ENCODE data around the gene DLG2.

DNA sequence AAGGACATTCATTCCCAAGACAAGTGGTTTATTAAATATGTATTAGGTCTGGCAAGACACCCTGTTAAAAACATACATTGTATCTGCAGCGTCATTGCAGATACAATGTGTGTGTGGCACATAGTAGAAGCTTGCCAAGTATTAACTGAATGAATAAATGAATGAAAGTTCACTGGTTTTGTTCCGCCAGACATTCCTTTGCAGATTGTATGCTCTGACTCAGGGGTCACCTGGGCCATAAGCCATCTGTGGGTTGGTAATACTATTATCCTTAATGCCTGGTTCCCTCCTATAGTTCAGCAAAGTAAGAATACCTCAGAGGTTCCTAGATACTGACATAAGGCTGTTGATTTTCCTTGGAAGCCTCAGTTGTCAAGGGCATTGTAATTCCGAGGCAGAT lies 1963.7 kb downstream of the DLG2 start:
- no peak for TF ChIP-seq SMAD4 (CRISPR knock-in tag; IDR thresholded peaks at IDR 0.05)
- TF ChIP-seq, protein P1, sequence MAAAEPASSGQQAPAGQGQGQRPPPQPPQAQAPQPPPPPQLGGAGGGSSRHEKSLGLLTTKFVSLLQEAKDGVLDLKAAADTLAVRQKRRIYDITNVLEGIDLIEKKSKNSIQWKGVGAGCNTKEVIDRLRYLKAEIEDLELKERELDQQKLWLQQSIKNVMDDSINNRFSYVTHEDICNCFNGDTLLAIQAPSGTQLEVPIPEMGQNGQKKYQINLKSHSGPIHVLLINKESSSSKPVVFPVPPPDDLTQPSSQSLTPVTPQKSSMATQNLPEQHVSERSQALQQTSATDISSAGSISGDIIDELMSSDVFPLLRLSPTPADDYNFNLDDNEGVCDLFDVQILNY (CRISPR knock-in tag; IDR thresholded peaks at IDR 0.05) = no peak
- TF ChIP-seq, protein P2, sequence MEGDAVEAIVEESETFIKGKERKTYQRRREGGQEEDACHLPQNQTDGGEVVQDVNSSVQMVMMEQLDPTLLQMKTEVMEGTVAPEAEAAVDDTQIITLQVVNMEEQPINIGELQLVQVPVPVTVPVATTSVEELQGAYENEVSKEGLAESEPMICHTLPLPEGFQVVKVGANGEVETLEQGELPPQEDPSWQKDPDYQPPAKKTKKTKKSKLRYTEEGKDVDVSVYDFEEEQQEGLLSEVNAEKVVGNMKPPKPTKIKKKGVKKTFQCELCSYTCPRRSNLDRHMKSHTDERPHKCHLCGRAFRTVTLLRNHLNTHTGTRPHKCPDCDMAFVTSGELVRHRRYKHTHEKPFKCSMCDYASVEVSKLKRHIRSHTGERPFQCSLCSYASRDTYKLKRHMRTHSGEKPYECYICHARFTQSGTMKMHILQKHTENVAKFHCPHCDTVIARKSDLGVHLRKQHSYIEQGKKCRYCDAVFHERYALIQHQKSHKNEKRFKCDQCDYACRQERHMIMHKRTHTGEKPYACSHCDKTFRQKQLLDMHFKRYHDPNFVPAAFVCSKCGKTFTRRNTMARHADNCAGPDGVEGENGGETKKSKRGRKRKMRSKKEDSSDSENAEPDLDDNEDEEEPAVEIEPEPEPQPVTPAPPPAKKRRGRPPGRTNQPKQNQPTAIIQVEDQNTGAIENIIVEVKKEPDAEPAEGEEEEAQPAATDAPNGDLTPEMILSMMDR (IDR thresholded peaks at IDR 0.05) = no peak
- no peak for TF ChIP-seq ZNF232 (CRISPR knock-in tag; IDR thresholded peaks at IDR 0.05)
- no peak for TF ChIP-seq OVOL2 (CRISPR knock-in tag; IDR thresholded peaks at IDR 0.05; ENCODE audit: borderline replicate concordance)
- TF ChIP-seq SP1 (CRISPR knock-in tag; conservative IDR thresholded peaks at IDR 0.05) = no peak
- no peak for TF ChIP-seq CREM (CRISPR knock-in tag; IDR thresholded peaks at IDR 0.05)
- TF ChIP-seq NR2C2 (CRISPR knock-in tag; IDR thresholded peaks at IDR 0.05) = no peak
- TF ChIP-seq, protein P3, sequence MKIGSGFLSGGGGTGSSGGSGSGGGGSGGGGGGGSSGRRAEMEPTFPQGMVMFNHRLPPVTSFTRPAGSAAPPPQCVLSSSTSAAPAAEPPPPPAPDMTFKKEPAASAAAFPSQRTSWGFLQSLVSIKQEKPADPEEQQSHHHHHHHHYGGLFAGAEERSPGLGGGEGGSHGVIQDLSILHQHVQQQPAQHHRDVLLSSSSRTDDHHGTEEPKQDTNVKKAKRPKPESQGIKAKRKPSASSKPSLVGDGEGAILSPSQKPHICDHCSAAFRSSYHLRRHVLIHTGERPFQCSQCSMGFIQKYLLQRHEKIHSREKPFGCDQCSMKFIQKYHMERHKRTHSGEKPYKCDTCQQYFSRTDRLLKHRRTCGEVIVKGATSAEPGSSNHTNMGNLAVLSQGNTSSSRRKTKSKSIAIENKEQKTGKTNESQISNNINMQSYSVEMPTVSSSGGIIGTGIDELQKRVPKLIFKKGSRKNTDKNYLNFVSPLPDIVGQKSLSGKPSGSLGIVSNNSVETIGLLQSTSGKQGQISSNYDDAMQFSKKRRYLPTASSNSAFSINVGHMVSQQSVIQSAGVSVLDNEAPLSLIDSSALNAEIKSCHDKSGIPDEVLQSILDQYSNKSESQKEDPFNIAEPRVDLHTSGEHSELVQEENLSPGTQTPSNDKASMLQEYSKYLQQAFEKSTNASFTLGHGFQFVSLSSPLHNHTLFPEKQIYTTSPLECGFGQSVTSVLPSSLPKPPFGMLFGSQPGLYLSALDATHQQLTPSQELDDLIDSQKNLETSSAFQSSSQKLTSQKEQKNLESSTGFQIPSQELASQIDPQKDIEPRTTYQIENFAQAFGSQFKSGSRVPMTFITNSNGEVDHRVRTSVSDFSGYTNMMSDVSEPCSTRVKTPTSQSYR (CRISPR knock-in tag; IDR thresholded peaks at IDR 0.05) = no peak
- TF ChIP-seq, protein P4, sequence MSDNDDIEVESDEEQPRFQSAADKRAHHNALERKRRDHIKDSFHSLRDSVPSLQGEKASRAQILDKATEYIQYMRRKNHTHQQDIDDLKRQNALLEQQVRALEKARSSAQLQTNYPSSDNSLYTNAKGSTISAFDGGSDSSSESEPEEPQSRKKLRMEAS (CRISPR knock-in tag; IDR thresholded peaks at IDR 0.05) = no peak

Measured in WTC11 (cell line).